GM18951 (cell line): ENCODE results near the gene RPL36.
A peak's percentile ranks its signal among the peaks of the same experiment; 100 is the strongest.
"Not testable (repeated sequence)": the region's sequence is repeated elsewhere in the genome, so short reads cannot be mapped to it uniquely, and the experiment has no call there.

Experiments
- POLR2A ChIP-seq: IDR thresholded peaks from 4 replicates; pipeline ENCODE4 v1.6.1; 2011; ENCODE audit warnings: mild to moderate bottlenecking; ENCODE audit not compliant: insufficient read length, insufficient read depth; ENCODE audit errors: extremely low read depth
- in situ Hi-C: fragments of 300-500 bp; cut with MboI; formaldehyde crosslinking; loops from one replicate; pipeline ENCODE4 v1.12.0; 2022; ENCODE audit warnings: low sequenced_read_pairs, mixed read lengths, inconsistent platforms; ENCODE audit not compliant: unreplicated experiment

Gene RPL36

GRCh38 chr19:5697890-5698634 lies 8.0 kb downstream of the RPL36 start:
- TF ChIP-seq POLR2A: peak; percentile 16
- in situ Hi-C loops: no loop called here

- no peak for TF ChIP-seq POLR2A
- in situ Hi-C loops: no loop called here
Measured at GRCh38 chr19:5698635-5699422, 8.7 kb downstream of the RPL36 start.

GRCh38 chr19:5700455-5701092 lies 10.5 kb downstream of the RPL36 start:
- TF ChIP-seq POLR2A: no peak
- in situ Hi-C loops: no loop called here

- in situ Hi-C loops: not testable (repeated sequence)
Measured at GRCh38 chr19:5702053-5702410, 11.9 kb downstream of the RPL36 start.

- no peak for TF ChIP-seq POLR2A
- in situ Hi-C loops: no loop called here
Measured at GRCh38 chr19:5703819-5704818, 14.0 kb downstream of the RPL36 start.

- TF ChIP-seq POLR2A: no peak
- in situ Hi-C loops: no loop called here
Measured at GRCh38 chr19:5705552-5705951, 15.5 kb downstream of the RPL36 start.

- no peak for TF ChIP-seq POLR2A
- in situ Hi-C loops: no loop called here
Measured at GRCh38 chr19:5706876-5707573, 16.9 kb downstream of the RPL36 start.

- in situ Hi-C loops: no loop called here
- peak; percentile 24 for TF ChIP-seq POLR2A
Measured at GRCh38 chr19:5707576-5708575, 17.8 kb downstream of the RPL36 start.

- in situ Hi-C loops: no loop called here
- no peak for TF ChIP-seq POLR2A
Measured at GRCh38 chr19:5711025-5711424, 20.9 kb downstream of the RPL36 start.

- in situ Hi-C loops: no loop called here
- TF ChIP-seq POLR2A: no peak
Measured at GRCh38 chr19:5711713-5712161, 21.6 kb downstream of the RPL36 start.

GRCh38 chr19:5713228-5713627 lies 23.1 kb downstream of the RPL36 start:
- TF ChIP-seq POLR2A: no peak
- in situ Hi-C loops: no loop called here
